K562 (cell line): ENCODE results near the gene OBSL1. TPM values are rescaled to one million over a fixed set of nuclear protein-coding genes. Genes with fewer than 3 reads are reported as not detected.

Source experiments
- ATAC-seq: fragments of 200-7000 bp; cut with Tn5 transposase; 3 replicates; pipeline ENCODE4 v1.9.1; 2020; ENCODE audit warnings: moderate library complexity
- BruUV-seq: library from RNA; stranded (reverse); fragments of 400-500 nt; replicated peaks from 2 replicates; lab custom pipeline; 2021; lab: Mats Ljungman, UMichigan
- CTCF ChIA-PET: fragments of 300-600 bp; formaldehyde crosslinking; extraction: SDS; loops from one replicate; lab custom pipeline; 2021; ENCODE audit warnings: low intra/inter-chr PET ratio; lab: Yijun Ruan, JAX
- POLR2A ChIA-PET: fragments of 300-600, 350-650 bp; sonication (Branson Sonifier 250); formaldehyde crosslinking; extraction: SDS; loops from one replicate; lab custom pipeline; 2021; ENCODE audit warnings: antibody characterized with exemption, inconsistent platforms; lab: Yijun Ruan, JAX
- DNase-seq, 4 experiments: peaks; one replicate each; pipeline versions ENCODE4 v3.0.0 to v3.0.0-alpha.2; 2011 to 2018; ENCODE audit warnings: low spot score in 3 of 4, mixed read lengths in 3 of 4; ENCODE audit errors: extremely low read depth in 1 of 4
- FAIRE-seq: peaks from 2 replicates; lab custom pipeline; 2011; peaks lifted over from hg19 to GRCh38; lab: Jason Lieb, UNC
- H2AFZ ChIP-seq: 2 replicates; pipeline ENCODE4 v1.6.0; 2011; ENCODE audit warnings: low read depth, low read length, control low read depth, inconsistent platforms
- H3K27ac ChIP-seq: fragments of 200-600 bp; 3 replicates; pipeline ENCODE4 v1.8.0; 2011; ENCODE audit warnings: low read depth, mild to moderate bottlenecking, control low read depth, inconsistent platforms, low read length, moderate library complexity, mixed read lengths; ENCODE audit errors: extremely low read depth
- H3K27me3 ChIP-seq, 2 experiments: fragments of 300-600 bp in 1 of 2; 2 replicates in 1 of 2; 3 replicates in 1 of 2; pipeline versions ENCODE4 v1.6.0 to v1.8.0; 2011; ENCODE audit warnings: inconsistent platforms in 2 of 2, low read length in 2 of 2, mild to moderate bottlenecking in 1 of 2, mixed read lengths in 1 of 2, moderate library complexity in 1 of 2; ENCODE audit not compliant: control insufficient read depth in 2 of 2, insufficient read depth in 2 of 2
- H3K36me3 ChIP-seq: fragments of 300-600 bp; 3 replicates; pipeline ENCODE4 v1.8.0; 2011; ENCODE audit warnings: mild to moderate bottlenecking, low read length, inconsistent platforms; ENCODE audit not compliant: control insufficient read depth, insufficient read depth
- H3K4me1 ChIP-seq, 2 experiments: fragments of 200-600 bp in 1 of 2; replicated peaks in 1 of 2; 2 replicates in 1 of 2; 3 replicates in 1 of 2; pipeline versions ENCODE4 v1.5.1 to v1.8.0; 2011; ENCODE audit warnings: inconsistent platforms in 2 of 2, low read length in 2 of 2, mild to moderate bottlenecking in 1 of 2, mixed read lengths in 1 of 2, moderate library complexity in 1 of 2; ENCODE audit not compliant: control insufficient read depth in 2 of 2, insufficient read depth in 2 of 2
- H3K4me2 ChIP-seq: 2 replicates; pipeline ENCODE4 v1.6.1; 2011; ENCODE audit warnings: low read length, control low read depth, inconsistent platforms, mixed read lengths; ENCODE audit not compliant: insufficient read depth
- H3K4me3 ChIP-seq: fragments of 200-600 bp; sonication (generic), shearing (Covaris generic); 2 replicates; pipeline ENCODE4 v1.5.1; 2016; ENCODE audit warnings: control low read depth, inconsistent platforms
- H3K79me2 ChIP-seq: fragments of 200-600 bp; 3 replicates; pipeline ENCODE4 v1.8.0; 2011; ENCODE audit warnings: low read length, inconsistent platforms; ENCODE audit not compliant: control insufficient read depth, insufficient read depth
- H3K9ac ChIP-seq, 2 experiments: 2 replicates each; pipeline versions ENCODE4 v1.6.0 to v1.6.1; 2011; ENCODE audit warnings: low read depth in 2 of 2, low read length in 2 of 2, control low read depth in 1 of 2, inconsistent platforms in 1 of 2, mild to moderate bottlenecking in 1 of 2, mixed read lengths in 1 of 2; ENCODE audit not compliant: insufficient read depth in 1 of 2
- H3K9me1 ChIP-seq: one replicate; pipeline ENCODE4 v1.6.0; 2011; ENCODE audit warnings: inconsistent platforms, mild to moderate bottlenecking, low read length, moderate library complexity; ENCODE audit not compliant: control insufficient read depth, insufficient read depth
- H3K9me3 ChIP-seq: replicated peaks from 2 replicates; pipeline ENCODE4 v1.5.1; 2011; ENCODE audit warnings: low read depth, low read length, inconsistent platforms; ENCODE audit not compliant: control insufficient read depth, insufficient read depth
- H4K20me1 ChIP-seq: replicated peaks from 2 replicates; pipeline ENCODE4 v1.6.1; 2011; ENCODE audit warnings: low read length, inconsistent platforms, mixed read lengths; ENCODE audit not compliant: control insufficient read depth, insufficient read depth
- PRDM10 ChIP-seq: fragments of 450-650 bp; IDR thresholded peaks from 2 replicates; pipeline ENCODE4 v1.6.1; 2018; ENCODE audit not compliant: partially characterized antibody
- RBM25 ChIP-seq: fragments of 200-400 bp; formaldehyde crosslinking; IDR thresholded peaks from 2 replicates; pipeline ENCODE4 v1.6.1; 2018; ENCODE audit warnings: low read length, low read depth, moderate library complexity; ENCODE audit not compliant: severe bottlenecking
- TEAD1 ChIP-seq, 2 experiments: fragments of 450-650 bp in 1 of 2; sonication (generic) in 1 of 2; formaldehyde crosslinking; IDR thresholded peaks; 2 replicates each; pipeline versions ENCODE4 v1.4.0 to v1.8.0; 2020 to 2022; ENCODE audit warnings: mild to moderate bottlenecking in 2 of 2, missing genetic modification reagents in 1 of 2
- WGBS: fragments of 100-300 bp; shearing (Covaris generic); methylation state at CpG from one replicate; pipeline ENCODE4 v1.1.6; 2016; ENCODE audit warnings: low coverage, mixed read lengths; ENCODE audit not compliant: insufficient coverage; ENCODE audit errors: missing lambda C conversion rate; 5-methylcytosine and 5-hydroxymethylcytosine counted together
- in situ Hi-C: fragments of 300-500 bp; cut with MboI; formaldehyde crosslinking; loops from 4 replicates; pipeline ENCODE4 v1.15.0; 2018; ENCODE audit warnings: inconsistent platforms, mixed read lengths
- intact Hi-C: fragments of 100-400 bp; cut with micrococcal nuclease; formaldehyde crosslinking; loops from 2 replicates; pipeline ENCODE4 v1.14.2; 2022
- polyA plus RNA-seq, 8 experiments: library from polyadenylated mRNA; depleted of rRNA in 4 of 8; stranded (reverse) in 5 of 8; unstranded in 3 of 8; fragments of >200 nt; fragmentation: Nextera tagmentation in 2 of 8; fragmentation: Illumina TruSeq in 1 of 8; extraction: Ambion mirVana in 2 of 8; extraction: Trizol in 1 of 8; gene quantifications; 2 replicates each; pipeline versions ENCODE4 v1.2.1 to v1.2.3, GENCODE V29; 2011 to 2014; ENCODE audit warnings: inconsistent platforms in 1 of 8, missing spikeins in 1 of 8
- total RNA-seq, 7 experiments: library from RNA; depleted of rRNA in 6 of 7; stranded (reverse); fragments of >200 nt in 6 of 7; fragmentation: Illumina TruSeq in 2 of 7; extraction: Trizol in 2 of 7; gene quantifications; 2 replicates each; pipeline versions ENCODE4 v1.2.1 to v1.2.3, GENCODE V29; 2011 to 2021; ENCODE audit warnings: low replicate concordance in 1 of 7

The OBSL1 gene
- total and polyA plus RNA-seq, 9 of the 15 experiments (the other 6 are each of a cell fraction or from before 2014, with no cell fraction given): 1.2 to 26.6 (median 8.6) TPM

DNA sequence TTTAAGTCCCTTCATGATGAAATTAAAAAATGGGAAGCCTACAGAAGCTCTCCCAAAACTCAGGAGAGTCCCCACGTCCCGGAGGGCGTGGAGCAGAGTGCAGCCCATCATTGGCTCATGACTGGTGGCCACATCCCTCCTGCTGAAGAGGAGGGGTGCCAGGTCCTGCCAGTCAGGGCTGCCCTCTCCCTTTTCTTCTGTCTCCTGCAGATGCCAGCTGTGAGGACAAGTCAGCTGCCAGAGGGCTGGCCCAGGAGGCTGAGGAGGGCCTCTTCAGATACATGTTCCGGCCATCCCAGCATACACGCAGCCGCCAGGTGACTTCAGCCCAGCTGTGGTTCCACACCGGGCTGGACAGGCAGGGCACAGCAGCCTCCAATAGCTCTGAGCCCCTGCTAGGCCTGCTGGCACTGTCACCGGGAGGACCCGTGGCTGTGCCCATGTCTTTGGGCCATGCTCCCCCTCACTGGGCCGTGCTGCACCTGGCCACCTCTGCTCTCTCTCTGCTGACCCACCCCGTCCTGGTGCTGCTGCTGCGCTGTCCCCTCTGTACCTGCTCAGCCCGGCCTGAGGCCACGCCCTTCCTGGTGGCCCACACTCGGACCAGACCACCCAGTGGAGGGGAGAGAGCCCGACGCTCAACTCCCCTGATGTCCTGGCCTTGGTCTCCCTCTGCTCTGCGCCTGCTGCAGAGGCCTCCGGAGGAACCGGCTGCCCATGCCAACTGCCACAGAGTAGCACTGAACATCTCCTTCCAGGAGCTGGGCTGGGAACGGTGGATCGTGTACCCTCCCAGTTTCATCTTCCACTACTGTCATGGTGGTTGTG, 3.4 kb upstream of the OBSL1 start:
- WGBS: 56% methylated on average over 7 of the region's 22 CpGs
- TF ChIP-seq PRDM10 (peak; percentile 86), RBM25 (no peak), TEAD1 (CRISPR knock-in tag; IDR thresholded peaks at IDR 0.05) (no peak)
- H3K9me3 ChIP-seq: no peaks in the 10 kb centered on the region
- in situ Hi-C loops: no loop called here
- H3K4me3 ChIP-seq: no peak overlapping the region
- no TSS peak for BruUV-seq
- H2AFZ ChIP-seq: no peak overlapping the region
- H3K79me2 ChIP-seq: peaks cover 7% of the 10 kb centered on the region
- FAIRE-seq (no peak), DNase-seq (peak in 1 of 4 experiments; percentile 18), ATAC-seq (no peak)
- no peaks in the 10 kb centered on the region for H3K27me3 ChIP-seq
- intact Hi-C loops: no loop called here
- CTCF ChIA-PET: no interaction called here
- POLR2A ChIA-PET: no interaction called here
- H4K20me1 ChIP-seq: no peaks in the 10 kb centered on the region
- no peak overlapping the region for H3K4me2 ChIP-seq
- H3K27ac ChIP-seq: no peak overlapping the region
- peaks cover 40 to 59% of the 10 kb centered on the region in 2 experiments; a peak in 4 of 5 replicates for H3K4me1 ChIP-seq
- H3K9me1 ChIP-seq: no peaks in the 10 kb centered on the region
- peaks cover 5% of the 10 kb centered on the region; the same call in 1 of the 3 replicates for H3K36me3 ChIP-seq
- H3K9ac ChIP-seq: peak overlapping the region in 1 of 2 experiments; percentile 77; a peak in 2 of 4 replicates
